AML-193 (cell line): Measurements from ENCODE around the gene BEST1.
A peak's percentile ranks its signal among the peaks of the same experiment; 100 is the strongest.
"Not testable (repeated sequence)": the region's sequence is repeated elsewhere in the genome, so short reads cannot be mapped to it uniquely, and the experiment has no call there.

Source experiments
- DNase-seq, 2 experiments: peaks; one replicate each; lab custom pipeline; 2025; lab: John Stamatoyannopoulos, UW

BEST1 gene

GRCh38 chr11:61949169-61950034, 749 bp upstream of the BEST1 start:
- peak in 1 of 2 experiments; percentile 10 for DNase-seq

GRCh38 chr11:61951484-61952135, 1.5 kb downstream of the BEST1 start:
- no peak for DNase-seq

- DNase-seq = no peak
Measured at GRCh38 chr11:61952882-61953281, 2.7 kb downstream of the BEST1 start.

GRCh38 chr11:61953632-61954031, 3.5 kb downstream of the BEST1 start:
- DNase-seq = not testable (repeated sequence)

GRCh38 chr11:61954106-61954850, 4.1 kb downstream of the BEST1 start:
- no peak for DNase-seq

GRCh38 chr11:61954851-61955421, 4.8 kb downstream of the BEST1 start:
- peak; percentile 83 to 89 for DNase-seq

GRCh38 chr11:61955422-61956135, 5.4 kb downstream of the BEST1 start:
- DNase-seq = no peak

GRCh38 chr11:61956191-61957020, 6.3 kb downstream of the BEST1 start:
- DNase-seq = no peak

GRCh38 chr11:61957021-61957770, 7.0 kb downstream of the BEST1 start:
- DNase-seq = no peak

GRCh38 chr11:61958590-61958989, 8.4 kb downstream of the BEST1 start:
- DNase-seq = no peak

- DNase-seq = no peak
Measured at GRCh38 chr11:61959114-61959513, 9.0 kb downstream of the BEST1 start.

GRCh38 chr11:61959678-61960077, 9.5 kb downstream of the BEST1 start:
- no peak for DNase-seq

- no peak for DNase-seq
Measured at GRCh38 chr11:61960532-61960931, 10.4 kb downstream of the BEST1 start.

GRCh38 chr11:61961570-61962212, 11.5 kb downstream of the BEST1 start:
- DNase-seq = no peak

- no peak for DNase-seq
Measured at GRCh38 chr11:61962213-61963015, 12.3 kb downstream of the BEST1 start.

- DNase-seq = no peak
Measured at GRCh38 chr11:61963016-61963281, 12.8 kb downstream of the BEST1 start.

- DNase-seq = peak; percentile 79 to 88
Measured at GRCh38 chr11:61963282-61964057, 13.3 kb downstream of the BEST1 start.

- no peak for DNase-seq
Measured at GRCh38 chr11:61964058-61964665, 14.0 kb downstream of the BEST1 start.
